A673 (cell line): ENCODE measurements around the gene PROX1.

ENCODE experiments used
- EZH2 ChIP-seq: fragments of 200-600 bp; sonication (generic); IDR thresholded peaks from 2 replicates; pipeline ENCODE4 v1.6.1; 2017; ENCODE audit warnings: borderline replicate concordance, low read depth, mild to moderate bottlenecking, mixed read lengths, antibody characterized with exemption, low read length; ENCODE audit not compliant: poor library complexity, severe bottlenecking
- TF ChIP-seq, protein P1 (sequence below): fragments of 300-800, 200-600 bp; sonication (generic); conservative IDR thresholded peaks from 2 replicates; pipeline ENCODE4 v1.5.1; 2017; ENCODE audit warnings: low read depth, mild to moderate bottlenecking, antibody characterized with exemption, low read length, moderate library complexity, mixed read lengths

DNA sequence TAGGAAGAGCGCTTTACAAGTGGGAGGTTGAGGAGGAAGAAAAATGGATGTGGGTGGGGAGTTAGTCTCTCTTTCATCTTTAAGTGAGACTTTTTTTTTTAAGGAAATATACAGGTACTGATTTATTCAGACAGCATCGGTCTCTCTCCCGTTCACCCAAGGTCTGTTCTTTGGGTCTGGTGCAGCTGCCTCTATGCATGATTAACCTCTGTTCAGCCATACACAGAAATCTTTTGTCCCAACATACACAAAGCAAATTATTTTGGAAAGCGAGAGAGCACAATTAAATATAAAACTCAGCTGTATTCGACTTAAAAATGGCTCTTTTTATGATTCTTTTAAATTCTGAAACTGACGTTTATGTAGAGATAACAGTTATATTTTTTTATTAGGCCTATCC lies 11.0 kb downstream of the PROX1 start:
- TF ChIP-seq, protein P1, sequence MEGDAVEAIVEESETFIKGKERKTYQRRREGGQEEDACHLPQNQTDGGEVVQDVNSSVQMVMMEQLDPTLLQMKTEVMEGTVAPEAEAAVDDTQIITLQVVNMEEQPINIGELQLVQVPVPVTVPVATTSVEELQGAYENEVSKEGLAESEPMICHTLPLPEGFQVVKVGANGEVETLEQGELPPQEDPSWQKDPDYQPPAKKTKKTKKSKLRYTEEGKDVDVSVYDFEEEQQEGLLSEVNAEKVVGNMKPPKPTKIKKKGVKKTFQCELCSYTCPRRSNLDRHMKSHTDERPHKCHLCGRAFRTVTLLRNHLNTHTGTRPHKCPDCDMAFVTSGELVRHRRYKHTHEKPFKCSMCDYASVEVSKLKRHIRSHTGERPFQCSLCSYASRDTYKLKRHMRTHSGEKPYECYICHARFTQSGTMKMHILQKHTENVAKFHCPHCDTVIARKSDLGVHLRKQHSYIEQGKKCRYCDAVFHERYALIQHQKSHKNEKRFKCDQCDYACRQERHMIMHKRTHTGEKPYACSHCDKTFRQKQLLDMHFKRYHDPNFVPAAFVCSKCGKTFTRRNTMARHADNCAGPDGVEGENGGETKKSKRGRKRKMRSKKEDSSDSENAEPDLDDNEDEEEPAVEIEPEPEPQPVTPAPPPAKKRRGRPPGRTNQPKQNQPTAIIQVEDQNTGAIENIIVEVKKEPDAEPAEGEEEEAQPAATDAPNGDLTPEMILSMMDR, result no peak
- no peak for TF ChIP-seq EZH2
